ENCODE data around the gene GMIP.
"Not testable (repeated sequence)": the region's sequence is repeated elsewhere in the genome, so short reads cannot be mapped to it uniquely, and the experiment has no call there.

The GMIP gene

GRCh38 chr19:19602136-19602712 lies 41.2 kb downstream of the GMIP start:
- Histone ChIP-seq H3K27ac (no peak overlapping the region), H3K9me3 (ENCODE audit: control insufficient read depth, low read length) (no peaks in the 10 kb centered on the region), H3K4me1 (no peaks in the 10 kb centered on the region), H3K27me3 (ENCODE audit: control insufficient read depth, insufficient read depth, low read length) (no peaks in the 10 kb centered on the region), H2AFZ (no peak overlapping the region), H3K36me3 (ENCODE audit: control insufficient read depth, insufficient read depth, low read length) (no peaks in the 10 kb centered on the region), H3K4me3 (ENCODE audit: low read depth, low read length) (no peak overlapping the region), H3K79me2 (no peaks in the 10 kb centered on the region), H3K4me2 (ENCODE audit: low read length) (no peak overlapping the region), H3K9ac (no peak overlapping the region)
- TF ChIP-seq CTCF (IDR thresholded peaks at IDR 0.05) = no peak

DNA sequence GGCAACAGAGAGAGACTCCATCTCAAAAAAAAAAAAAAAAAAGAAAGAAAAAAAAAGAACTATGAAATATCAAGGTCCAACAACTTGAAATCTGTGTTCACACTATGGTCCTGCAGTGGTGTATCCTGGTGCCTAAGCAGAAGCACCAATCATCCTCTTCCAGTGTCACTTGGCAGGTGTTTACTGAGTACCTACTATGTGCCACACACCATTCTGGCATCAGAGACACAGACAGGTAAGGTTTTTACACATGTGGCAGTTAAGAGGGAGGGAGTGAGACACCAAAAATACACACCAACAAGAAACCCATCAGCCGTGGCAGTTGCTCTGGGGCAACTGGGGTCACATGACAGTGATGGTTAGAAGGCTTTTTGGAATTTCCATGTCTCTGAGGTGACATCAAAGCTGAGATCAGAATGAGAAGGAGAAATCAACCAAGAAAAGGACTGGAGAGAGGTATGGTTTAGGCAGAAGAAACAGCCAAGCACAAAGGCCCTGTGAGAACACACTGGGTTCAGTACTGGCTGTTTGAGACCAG lies 42.6 kb downstream of the GMIP start:
- TF ChIP-seq CTCF (IDR thresholded peaks at IDR 0.05) = no peak
- Histone ChIP-seq H3K4me1 (no peaks in the 10 kb centered on the region), H3K79me2 (no peaks in the 10 kb centered on the region), H3K27me3 (ENCODE audit: control insufficient read depth, insufficient read depth, low read length) (no peaks in the 10 kb centered on the region), H3K4me2 (ENCODE audit: low read length) (no peak overlapping the region), H2AFZ (no peak overlapping the region), H3K27ac (no peak overlapping the region), H3K4me3 (ENCODE audit: low read depth, low read length) (no peak overlapping the region), H3K9me3 (ENCODE audit: control insufficient read depth, low read length) (no peaks in the 10 kb centered on the region), H3K36me3 (ENCODE audit: control insufficient read depth, insufficient read depth, low read length) (no peaks in the 10 kb centered on the region), H3K9ac (no peak overlapping the region)

DNA sequence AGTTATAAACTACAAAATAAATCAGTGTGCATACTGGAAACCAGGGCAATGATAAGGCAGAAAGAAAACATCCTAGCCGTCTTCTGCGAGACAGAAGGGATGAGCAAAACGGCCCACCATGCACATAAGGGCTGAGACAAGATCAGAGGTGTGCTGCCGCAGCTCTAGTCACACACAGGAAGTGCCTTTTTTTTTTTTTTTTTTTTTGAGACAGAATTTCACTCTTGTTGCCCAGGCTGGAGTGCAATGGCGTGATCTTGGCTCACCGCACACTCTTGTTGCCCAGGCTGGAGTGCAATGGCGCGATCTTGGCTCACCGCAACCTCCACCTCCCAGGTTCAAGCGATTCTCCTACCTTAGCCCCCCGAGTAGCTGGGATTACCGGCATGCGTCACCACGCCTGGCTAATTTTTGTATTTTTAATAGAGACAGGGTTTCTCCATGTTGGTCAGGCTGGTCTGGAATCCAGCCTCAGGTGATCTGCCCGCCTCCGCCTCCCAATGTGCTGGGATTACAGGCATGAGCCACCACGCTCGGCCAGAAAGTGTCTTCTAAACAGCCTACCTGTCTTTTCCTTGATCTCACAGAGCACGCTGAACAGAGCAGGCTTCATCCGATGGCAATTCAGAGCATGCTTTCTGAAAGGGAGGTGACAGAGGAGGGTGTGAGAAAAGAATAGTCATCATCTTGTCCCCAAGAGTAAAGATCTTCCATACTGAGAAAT lies 44.6 kb downstream of the GMIP start:
- not testable (repeated sequence) for H3K36me3 ChIP-seq (ENCODE audit: control insufficient read depth, insufficient read depth, low read length); H3K9me3 ChIP-seq (ENCODE audit: control insufficient read depth, low read length); H3K27ac ChIP-seq; H3K79me2 ChIP-seq; H3K4me2 ChIP-seq (ENCODE audit: low read length); H3K9ac ChIP-seq; H3K4me1 ChIP-seq; H2AFZ ChIP-seq; H3K27me3 ChIP-seq (ENCODE audit: control insufficient read depth, insufficient read depth, low read length); H3K4me3 ChIP-seq (ENCODE audit: low read depth, low read length)

DNA sequence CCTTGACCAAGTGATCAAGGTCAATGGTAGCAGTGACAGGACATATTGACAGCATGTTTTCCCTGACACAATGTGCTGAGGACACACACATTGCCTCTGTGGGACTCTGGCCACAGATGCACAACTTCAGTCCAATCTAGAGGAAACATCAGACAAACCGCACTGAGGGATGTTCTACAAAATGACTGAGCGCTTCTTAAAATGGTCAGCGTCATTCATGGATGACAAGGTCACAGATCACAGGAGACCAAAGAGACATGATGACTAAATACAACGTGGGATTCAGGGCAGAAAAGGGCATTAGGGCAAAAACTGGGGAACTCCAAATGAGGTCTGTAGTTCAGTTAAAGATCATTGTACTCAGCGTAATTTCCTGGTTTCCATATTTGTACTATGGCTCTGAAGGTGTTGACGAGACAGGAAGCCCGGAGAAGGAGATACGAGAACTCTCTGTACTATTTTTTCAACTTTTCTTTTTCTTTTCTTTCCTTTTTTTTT lies 45.6 kb downstream of the GMIP start:
- Histone ChIP-seq H3K4me3 (ENCODE audit: low read depth, low read length) (no peak overlapping the region), H3K36me3 (ENCODE audit: control insufficient read depth, insufficient read depth, low read length) (no peaks in the 10 kb centered on the region), H3K9ac (no peak overlapping the region), H3K4me2 (ENCODE audit: low read length) (no peak overlapping the region), H3K27ac (no peak overlapping the region), H3K4me1 (no peaks in the 10 kb centered on the region), H3K27me3 (ENCODE audit: control insufficient read depth, insufficient read depth, low read length) (no peaks in the 10 kb centered on the region), H3K79me2 (no peaks in the 10 kb centered on the region), H2AFZ (no peak overlapping the region), H3K9me3 (ENCODE audit: control insufficient read depth, low read length) (no peaks in the 10 kb centered on the region)
- no peak for TF ChIP-seq CTCF (IDR thresholded peaks at IDR 0.05)

DNA sequence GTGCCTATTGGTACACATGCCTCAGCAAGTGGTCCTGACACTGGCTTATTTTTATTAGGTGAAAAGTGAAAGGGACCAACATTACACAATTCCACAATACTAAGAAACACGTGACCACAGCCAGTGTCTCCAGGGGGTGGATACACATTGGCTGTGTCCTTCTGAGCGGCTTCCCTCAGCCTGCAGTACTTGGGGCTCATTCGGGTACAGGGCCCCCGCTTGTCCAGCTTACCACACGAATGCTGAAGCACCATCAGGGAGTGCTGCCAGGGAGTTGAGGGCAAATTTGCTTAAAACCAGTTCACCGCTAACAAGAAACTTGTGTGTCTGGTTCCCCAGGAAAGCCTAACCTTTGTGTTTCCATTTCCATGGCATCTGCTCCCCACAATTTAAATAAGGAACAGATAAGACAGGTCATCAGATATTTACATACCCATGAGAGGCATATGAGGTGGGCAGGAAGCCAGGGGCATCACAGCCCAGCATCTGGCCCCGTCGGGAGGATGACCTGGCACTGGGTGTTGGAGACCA lies 48.2 kb downstream of the GMIP start:
- H2AFZ ChIP-seq = no peak overlapping the region
- no peak for TF ChIP-seq CTCF (IDR thresholded peaks at IDR 0.05)
- H3K27ac ChIP-seq = no peak overlapping the region
- no peaks in the 10 kb centered on the region for H3K79me2 ChIP-seq
- H3K4me1 ChIP-seq = no peaks in the 10 kb centered on the region
- no peaks in the 10 kb centered on the region for H3K36me3 ChIP-seq (ENCODE audit: control insufficient read depth, insufficient read depth, low read length)
- no peak overlapping the region for H3K4me3 ChIP-seq (ENCODE audit: low read depth, low read length)
- no peaks in the 10 kb centered on the region for H3K27me3 ChIP-seq (ENCODE audit: control insufficient read depth, insufficient read depth, low read length)
- H3K4me2 ChIP-seq (ENCODE audit: low read length) = no peak overlapping the region
- no peaks in the 10 kb centered on the region for H3K9me3 ChIP-seq (ENCODE audit: control insufficient read depth, low read length)
- H3K9ac ChIP-seq = no peak overlapping the region

All from parathyroid adenoma (tissue), 2 donors.